ENCODE data around the gene SLAMF1. TPM values are rescaled to one million over a fixed set of nuclear protein-coding genes. Genes with fewer than 3 reads are reported as not detected.

Gene SLAMF1
- total RNA-seq, 1 donor from 2014 or later = not detected

DNA sequence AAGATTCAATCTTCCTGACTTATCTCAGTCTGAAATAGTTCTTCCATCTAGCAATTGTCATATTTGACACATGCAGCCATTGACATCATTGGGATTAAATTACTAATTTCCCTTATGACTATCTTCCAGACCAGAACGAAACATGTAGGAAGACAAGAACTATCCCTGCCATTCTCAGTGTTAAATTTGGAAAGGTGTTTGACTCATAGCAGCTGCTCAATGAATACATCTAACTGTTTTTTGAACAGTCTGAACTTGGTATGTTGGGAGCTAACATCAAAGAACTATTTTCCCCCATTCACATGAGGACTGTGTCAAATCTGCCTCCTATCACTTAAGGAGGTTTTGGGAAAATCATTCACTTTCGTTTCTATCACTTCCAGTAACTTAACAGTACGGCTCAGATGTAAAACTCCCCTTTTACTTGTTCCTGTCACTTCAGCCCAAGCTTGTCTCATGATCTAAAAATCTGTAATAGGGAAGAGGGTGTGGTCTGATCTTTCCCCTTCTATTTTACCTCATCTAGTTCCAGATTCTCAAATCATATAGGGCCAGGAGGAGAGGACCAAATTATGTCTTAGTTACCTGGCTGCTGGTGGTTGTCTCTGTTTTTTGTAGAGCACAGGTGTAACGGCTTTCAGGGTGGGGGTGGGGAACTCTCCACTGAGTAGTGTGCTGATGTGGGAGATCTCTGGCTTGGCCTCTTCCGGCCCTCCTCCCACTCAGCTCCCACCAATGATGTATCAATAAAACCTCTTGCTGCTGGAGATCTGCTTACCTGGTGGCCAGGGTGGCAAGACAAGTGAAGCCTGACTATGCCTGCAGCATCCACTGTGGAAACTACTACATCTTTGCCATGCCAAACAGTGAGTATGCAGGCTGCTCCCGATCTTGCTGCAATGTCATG, 26.2 kb upstream of the SLAMF1 start:
- H3K36me3 ChIP-seq (ENCODE audit: control insufficient read depth, insufficient read depth, low read length) = no peaks in the 10 kb centered on the region
- TF ChIP-seq, protein P1, sequence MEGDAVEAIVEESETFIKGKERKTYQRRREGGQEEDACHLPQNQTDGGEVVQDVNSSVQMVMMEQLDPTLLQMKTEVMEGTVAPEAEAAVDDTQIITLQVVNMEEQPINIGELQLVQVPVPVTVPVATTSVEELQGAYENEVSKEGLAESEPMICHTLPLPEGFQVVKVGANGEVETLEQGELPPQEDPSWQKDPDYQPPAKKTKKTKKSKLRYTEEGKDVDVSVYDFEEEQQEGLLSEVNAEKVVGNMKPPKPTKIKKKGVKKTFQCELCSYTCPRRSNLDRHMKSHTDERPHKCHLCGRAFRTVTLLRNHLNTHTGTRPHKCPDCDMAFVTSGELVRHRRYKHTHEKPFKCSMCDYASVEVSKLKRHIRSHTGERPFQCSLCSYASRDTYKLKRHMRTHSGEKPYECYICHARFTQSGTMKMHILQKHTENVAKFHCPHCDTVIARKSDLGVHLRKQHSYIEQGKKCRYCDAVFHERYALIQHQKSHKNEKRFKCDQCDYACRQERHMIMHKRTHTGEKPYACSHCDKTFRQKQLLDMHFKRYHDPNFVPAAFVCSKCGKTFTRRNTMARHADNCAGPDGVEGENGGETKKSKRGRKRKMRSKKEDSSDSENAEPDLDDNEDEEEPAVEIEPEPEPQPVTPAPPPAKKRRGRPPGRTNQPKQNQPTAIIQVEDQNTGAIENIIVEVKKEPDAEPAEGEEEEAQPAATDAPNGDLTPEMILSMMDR (IDR thresholded peaks at IDR 0.05; ENCODE audit: insufficient read depth, low read length, poor library complexity, severe bottlenecking) = no peak
- peaks cover 1% of the 10 kb centered on the region for H3K27me3 ChIP-seq (ENCODE audit: control insufficient read depth, insufficient read depth, low read length)
- H3K4me3 ChIP-seq (ENCODE audit: low read depth, low read length) = no peak overlapping the region
- no peak for DNase-seq (ENCODE audit: low read depth)

DNA sequence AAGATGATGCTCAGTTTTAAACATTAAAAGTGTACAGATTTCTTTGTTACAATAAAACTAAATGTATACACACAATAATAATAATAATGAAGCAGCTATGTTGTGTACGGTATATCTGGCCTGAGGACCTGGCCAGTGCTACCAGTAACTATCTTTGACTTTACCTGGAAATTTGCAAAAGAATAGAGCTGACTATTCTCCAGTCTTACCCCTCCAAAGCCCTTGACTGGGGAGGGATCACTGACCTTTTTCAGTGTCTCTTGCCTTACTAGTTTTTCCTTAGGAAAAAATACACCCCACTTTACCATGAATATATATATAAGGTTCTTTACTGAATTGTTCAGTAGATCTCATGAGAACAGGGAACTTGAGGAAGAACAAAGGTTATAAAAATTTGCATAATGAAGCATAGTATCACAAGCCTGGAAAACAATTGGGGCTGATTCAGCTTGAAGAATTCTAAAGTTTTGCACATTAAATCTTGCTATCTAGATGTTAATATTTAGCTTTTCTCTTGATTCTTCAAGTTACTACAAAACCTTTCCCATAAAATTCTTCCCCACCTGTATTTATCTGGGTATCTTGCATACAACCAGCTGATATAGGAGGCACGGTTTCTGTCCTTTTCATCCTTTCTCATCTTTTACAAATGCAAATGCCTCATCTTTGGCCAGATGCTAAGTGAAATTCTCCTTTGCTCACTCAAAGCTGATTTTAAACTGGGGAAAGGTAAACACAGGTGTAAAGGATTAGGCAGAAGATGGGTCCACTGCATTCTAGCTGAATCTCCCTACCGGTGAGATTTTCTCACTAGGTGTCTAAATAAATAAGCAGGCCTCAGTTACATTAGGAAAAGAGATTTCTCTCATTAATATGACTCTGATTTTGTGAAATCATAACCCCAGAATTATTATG, 25.0 kb upstream of the SLAMF1 start:
- DNase-seq (ENCODE audit: low read depth) = no peak
- TF ChIP-seq, protein P1 (IDR thresholded peaks at IDR 0.05; ENCODE audit: insufficient read depth, low read length, poor library complexity, severe bottlenecking) = no peak
- H3K4me3 ChIP-seq (ENCODE audit: low read depth, low read length) = no peak overlapping the region
- no peaks in the 10 kb centered on the region for H3K36me3 ChIP-seq (ENCODE audit: control insufficient read depth, insufficient read depth, low read length)
- no peaks in the 10 kb centered on the region for H3K27me3 ChIP-seq (ENCODE audit: control insufficient read depth, insufficient read depth, low read length)

DNA sequence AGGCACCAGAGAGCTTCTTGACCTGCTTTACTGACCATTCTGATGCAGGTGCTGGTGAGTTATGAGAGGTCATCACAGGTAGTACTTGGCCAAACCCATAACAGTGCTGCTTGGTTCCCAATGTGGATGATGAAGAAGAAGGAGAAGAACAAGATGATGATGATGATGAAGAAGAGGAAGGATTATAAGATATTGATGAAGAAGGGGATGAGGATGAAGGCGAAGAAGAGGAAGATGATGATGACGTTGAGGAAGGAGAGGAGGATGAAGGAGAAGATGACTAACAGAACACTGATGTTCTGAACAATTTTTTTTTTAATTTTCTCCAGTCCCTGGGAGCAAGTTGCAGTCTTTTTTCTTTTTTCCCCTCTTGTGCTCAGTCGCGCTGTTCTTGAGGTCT, 23.9 kb upstream of the SLAMF1 start:
- Histone ChIP-seq H3K4me3 (ENCODE audit: low read depth, low read length) (no peak overlapping the region), H3K36me3 (ENCODE audit: control insufficient read depth, insufficient read depth, low read length) (no peaks in the 10 kb centered on the region), H3K27me3 (ENCODE audit: control insufficient read depth, insufficient read depth, low read length) (no peaks in the 10 kb centered on the region)
- DNase-seq (ENCODE audit: low read depth) = no peak
- TF ChIP-seq, protein P1 (IDR thresholded peaks at IDR 0.05; ENCODE audit: insufficient read depth, low read length, poor library complexity, severe bottlenecking) = no peak

DNA sequence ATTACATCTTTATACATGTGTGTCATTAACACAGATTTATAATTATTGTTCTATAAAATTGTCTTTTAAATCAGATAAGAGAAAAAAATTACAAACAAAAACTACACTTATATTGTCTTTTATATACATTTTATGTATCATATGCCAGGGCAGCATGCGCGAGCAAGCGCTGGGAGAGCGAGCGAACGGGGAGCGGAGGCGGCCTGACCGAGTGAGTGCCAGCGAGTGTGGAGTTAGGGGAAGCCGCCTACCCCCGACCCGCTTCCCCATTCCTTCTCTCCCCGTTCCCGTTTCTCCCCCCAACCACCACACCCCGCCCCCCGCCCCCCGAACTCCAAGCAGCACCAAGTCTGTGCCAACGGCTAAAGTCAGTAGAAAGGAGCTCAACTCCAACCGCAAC, 23.0 kb upstream of the SLAMF1 start:
- Histone ChIP-seq H3K36me3 (ENCODE audit: control insufficient read depth, insufficient read depth, low read length) (no peaks in the 10 kb centered on the region), H3K4me3 (ENCODE audit: low read depth, low read length) (no peak overlapping the region), H3K27me3 (ENCODE audit: control insufficient read depth, insufficient read depth, low read length) (no peaks in the 10 kb centered on the region)
- TF ChIP-seq, protein P1 (IDR thresholded peaks at IDR 0.05; ENCODE audit: insufficient read depth, low read length, poor library complexity, severe bottlenecking) = no peak
- DNase-seq (ENCODE audit: low read depth) = no peak

DNA sequence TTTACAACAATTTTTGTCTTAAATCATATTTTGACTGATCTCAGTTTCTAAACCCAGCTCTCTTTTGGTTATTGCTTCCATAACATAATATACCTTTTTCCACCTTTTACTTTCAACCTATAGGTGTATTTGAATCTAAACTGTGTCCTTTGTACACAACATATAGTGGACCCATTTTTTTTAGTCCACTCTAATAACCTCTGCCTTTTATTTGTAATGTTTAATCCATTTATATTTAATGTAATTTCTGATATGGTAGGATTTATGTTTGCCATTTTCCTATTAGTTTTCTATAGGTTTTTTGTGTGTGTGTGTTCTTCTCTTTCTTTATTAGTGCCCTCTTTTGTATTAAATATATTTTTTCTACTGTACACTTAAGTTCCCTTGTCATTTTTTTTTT, 22.4 kb upstream of the SLAMF1 start:
- Histone ChIP-seq H3K27me3 (ENCODE audit: control insufficient read depth, insufficient read depth, low read length) (no peaks in the 10 kb centered on the region), H3K4me3 (ENCODE audit: low read depth, low read length) (no peak overlapping the region), H3K36me3 (ENCODE audit: control insufficient read depth, insufficient read depth, low read length) (no peaks in the 10 kb centered on the region)
- DNase-seq (ENCODE audit: low read depth) = no peak
- TF ChIP-seq, protein P1 (IDR thresholded peaks at IDR 0.05; ENCODE audit: insufficient read depth, low read length, poor library complexity, severe bottlenecking) = no peak
